Loucy (cell line): ENCODE measurements around the gene FSIP1.

Experiments used
- H2AFZ ChIP-seq: fragments of 200-600 bp; sonication (generic); 2 replicates; pipeline ENCODE4 v1.6.0; 2016; ENCODE audit warnings: antibody characterized with exemption, mild to moderate bottlenecking, low read length, moderate library complexity
- H3F3A ChIP-seq: fragments of 200-600 bp; 2 replicates; pipeline ENCODE4 v1.6.0; 2016; ENCODE audit warnings: antibody characterized with exemption, low read depth, mild to moderate bottlenecking
- H3K27me3 ChIP-seq: fragments of 200-600 bp; sonication (generic); 2 replicates; pipeline ENCODE4 v1.6.1; 2014; ENCODE audit warnings: low read length, mild to moderate bottlenecking; ENCODE audit not compliant: insufficient read depth, poor library complexity, severe bottlenecking
- H3K36me3 ChIP-seq: fragments of 200-600 bp; sonication (generic); 2 replicates; pipeline ENCODE4 v1.6.1; 2016; ENCODE audit warnings: low read length; ENCODE audit not compliant: insufficient read depth
- H3K4me1 ChIP-seq: fragments of 200-600 bp; sonication (generic); 2 replicates; pipeline ENCODE4 v1.5.1; 2014; ENCODE audit warnings: low read length, mild to moderate bottlenecking; ENCODE audit not compliant: insufficient read depth, poor library complexity, severe bottlenecking
- H3K4me2 ChIP-seq: fragments of 200-600 bp; sonication (generic); 2 replicates; pipeline ENCODE4 v1.6.0; 2014; ENCODE audit warnings: antibody characterized with exemption, low read length, low read depth, mild to moderate bottlenecking; ENCODE audit not compliant: poor library complexity, severe bottlenecking
- H3K4me3 ChIP-seq: fragments of 200-600 bp; sonication (generic); 2 replicates; pipeline ENCODE4 v1.5.1; 2014; ENCODE audit warnings: low read length, mild to moderate bottlenecking, mixed read lengths; ENCODE audit not compliant: poor library complexity, severe bottlenecking
- H3K79me2 ChIP-seq: fragments of 200-600 bp; sonication (generic); 2 replicates; pipeline ENCODE4 v1.6.1; 2014; ENCODE audit warnings: low read length; ENCODE audit not compliant: insufficient read depth
- H3K9ac ChIP-seq: fragments of 200-600 bp; sonication (generic); 2 replicates; pipeline ENCODE4 v1.6.0; 2014; ENCODE audit warnings: mild to moderate bottlenecking, low read depth, low read length, moderate library complexity; ENCODE audit not compliant: poor library complexity, severe bottlenecking
- H3K9me2 ChIP-seq: fragments of 200-600 bp; sonication (generic); replicated peaks from 2 replicates; pipeline ENCODE4 v1.6.1; 2016; ENCODE audit warnings: low read depth, low read length, mixed read lengths
- H3K9me3 ChIP-seq: fragments of 200-600 bp; sonication (generic); 2 replicates; pipeline ENCODE4 v1.6.1; 2014; ENCODE audit warnings: mild to moderate bottlenecking, antibody characterized with exemption, low read length, low read depth; ENCODE audit not compliant: insufficient read depth
- H4K20me1 ChIP-seq: fragments of 200-600 bp; sonication (generic); 2 replicates; pipeline ENCODE4 v1.6.0; 2014; ENCODE audit warnings: antibody characterized with exemption, low read length, mild to moderate bottlenecking; ENCODE audit not compliant: insufficient read depth, poor library complexity, severe bottlenecking
- EZH2phosphoT487 ChIP-seq: fragments of 200-600 bp; IDR thresholded peaks from 2 replicates; pipeline ENCODE4 v1.6.1; 2018; ENCODE audit warnings: antibody characterized with exemption, mild to moderate bottlenecking, moderate library complexity, borderline replicate concordance
- TF ChIP-seq, protein P1 (sequence below): fragments of 200-600 bp; sonication (generic); conservative IDR thresholded peaks from 2 replicates; pipeline ENCODE4 v1.5.1; 2014; ENCODE audit warnings: mild to moderate bottlenecking, antibody characterized with exemption, low read length

Gene FSIP1

DNA sequence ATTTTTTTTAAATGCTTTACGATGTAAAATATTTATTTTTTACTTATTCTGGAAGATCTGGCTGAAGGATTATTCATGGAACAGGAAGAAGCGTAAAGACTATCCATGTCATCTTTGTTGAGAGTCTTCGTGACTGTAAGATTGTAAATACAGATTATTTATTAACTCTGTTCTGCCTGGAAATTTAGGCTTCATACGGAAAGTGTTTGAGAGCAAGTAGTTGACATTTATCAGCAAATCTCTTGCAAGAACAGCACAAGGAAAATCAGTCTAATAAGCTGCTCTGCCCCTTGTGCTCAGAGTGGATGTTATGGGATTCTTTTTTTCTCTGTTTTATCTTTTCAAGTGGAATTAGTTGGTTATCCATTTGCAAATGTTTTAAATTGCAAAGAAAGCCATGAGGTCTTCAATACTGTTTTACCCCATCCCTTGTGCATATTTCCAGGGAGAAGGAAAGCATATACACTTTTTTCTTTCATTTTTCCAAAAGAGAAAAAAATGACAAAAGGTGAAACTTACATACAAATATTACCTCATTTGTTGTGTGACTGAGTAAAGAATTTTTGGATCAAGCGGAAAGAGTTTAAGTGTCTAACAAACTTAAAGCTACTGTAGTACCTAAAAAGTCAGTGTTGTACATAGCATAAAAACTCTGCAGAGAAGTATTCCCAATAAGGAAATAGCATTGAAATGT, 186.1 kb downstream of the FSIP1 start:
- Histone ChIP-seq H3K9ac (no peak overlapping the region), H4K20me1 (no peaks in the 10 kb centered on the region), H3K4me1 (no peaks in the 10 kb centered on the region), H3F3A (no peaks in the 10 kb centered on the region), H3K9me2 (no peaks in the 10 kb centered on the region), H3K4me3 (no peak overlapping the region), H3K27me3 (no peaks in the 10 kb centered on the region), H3K9me3 (no peaks in the 10 kb centered on the region), H3K36me3 (no peaks in the 10 kb centered on the region), H3K4me2 (no peak overlapping the region), H2AFZ (no peak overlapping the region), H3K79me2 (no peaks in the 10 kb centered on the region)
- TF ChIP-seq, protein P1, sequence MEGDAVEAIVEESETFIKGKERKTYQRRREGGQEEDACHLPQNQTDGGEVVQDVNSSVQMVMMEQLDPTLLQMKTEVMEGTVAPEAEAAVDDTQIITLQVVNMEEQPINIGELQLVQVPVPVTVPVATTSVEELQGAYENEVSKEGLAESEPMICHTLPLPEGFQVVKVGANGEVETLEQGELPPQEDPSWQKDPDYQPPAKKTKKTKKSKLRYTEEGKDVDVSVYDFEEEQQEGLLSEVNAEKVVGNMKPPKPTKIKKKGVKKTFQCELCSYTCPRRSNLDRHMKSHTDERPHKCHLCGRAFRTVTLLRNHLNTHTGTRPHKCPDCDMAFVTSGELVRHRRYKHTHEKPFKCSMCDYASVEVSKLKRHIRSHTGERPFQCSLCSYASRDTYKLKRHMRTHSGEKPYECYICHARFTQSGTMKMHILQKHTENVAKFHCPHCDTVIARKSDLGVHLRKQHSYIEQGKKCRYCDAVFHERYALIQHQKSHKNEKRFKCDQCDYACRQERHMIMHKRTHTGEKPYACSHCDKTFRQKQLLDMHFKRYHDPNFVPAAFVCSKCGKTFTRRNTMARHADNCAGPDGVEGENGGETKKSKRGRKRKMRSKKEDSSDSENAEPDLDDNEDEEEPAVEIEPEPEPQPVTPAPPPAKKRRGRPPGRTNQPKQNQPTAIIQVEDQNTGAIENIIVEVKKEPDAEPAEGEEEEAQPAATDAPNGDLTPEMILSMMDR, result no peak
- no peak for TF ChIP-seq EZH2phosphoT487

DNA sequence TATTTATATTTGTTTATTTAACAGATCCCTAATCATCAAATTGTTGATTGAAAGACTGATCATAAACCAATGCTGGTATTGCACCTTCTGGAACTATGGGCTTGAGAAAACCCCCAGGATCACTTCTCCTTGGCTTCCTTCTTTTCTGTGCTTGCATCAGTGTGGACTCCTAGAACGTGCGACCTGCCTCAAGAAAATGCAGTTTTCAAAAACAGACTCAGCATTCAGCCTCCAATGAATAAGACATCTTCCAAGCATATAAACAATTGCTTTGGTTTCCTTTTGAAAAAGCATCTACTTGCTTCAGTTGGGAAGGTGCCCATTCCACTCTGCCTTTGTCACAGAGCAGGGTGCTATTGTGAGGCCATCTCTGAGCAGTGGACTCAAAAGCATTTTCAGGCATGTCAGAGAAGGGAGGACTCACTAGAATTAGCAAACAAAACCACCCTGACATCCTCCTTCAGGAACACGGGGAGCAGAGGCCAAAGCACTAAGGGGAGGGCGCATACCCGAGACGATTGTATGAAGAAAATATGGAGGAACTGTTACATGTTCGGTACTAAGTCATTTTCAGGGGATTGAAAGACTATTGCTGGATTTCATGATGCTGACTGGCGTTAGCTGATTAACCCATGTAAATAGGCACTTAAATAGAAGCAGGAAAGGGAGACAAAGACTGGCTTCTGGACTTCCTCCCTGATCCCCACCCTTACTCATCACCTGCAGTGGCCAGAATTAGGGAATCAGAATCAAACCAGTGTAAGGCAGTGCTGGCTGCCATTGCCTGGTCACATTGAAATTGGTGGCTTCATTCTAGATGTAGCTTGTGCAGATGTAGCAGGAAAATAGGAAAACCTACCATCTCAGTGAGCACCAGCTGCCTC, 187.1 kb downstream of the FSIP1 start:
- no peaks in the 10 kb centered on the region for H3F3A ChIP-seq
- H3K9ac ChIP-seq, result no peak overlapping the region
- no peaks in the 10 kb centered on the region for H3K9me3 ChIP-seq
- TF ChIP-seq, protein P1, result no peak
- TF ChIP-seq EZH2phosphoT487, result no peak
- no peaks in the 10 kb centered on the region for H3K9me2 ChIP-seq
- no peak overlapping the region for H2AFZ ChIP-seq
- H3K4me1 ChIP-seq, result no peaks in the 10 kb centered on the region
- no peak overlapping the region for H3K4me2 ChIP-seq
- H3K79me2 ChIP-seq, result no peaks in the 10 kb centered on the region
- H3K36me3 ChIP-seq, result no peaks in the 10 kb centered on the region
- no peak overlapping the region for H3K4me3 ChIP-seq
- no peaks in the 10 kb centered on the region for H4K20me1 ChIP-seq
- no peaks in the 10 kb centered on the region for H3K27me3 ChIP-seq

DNA sequence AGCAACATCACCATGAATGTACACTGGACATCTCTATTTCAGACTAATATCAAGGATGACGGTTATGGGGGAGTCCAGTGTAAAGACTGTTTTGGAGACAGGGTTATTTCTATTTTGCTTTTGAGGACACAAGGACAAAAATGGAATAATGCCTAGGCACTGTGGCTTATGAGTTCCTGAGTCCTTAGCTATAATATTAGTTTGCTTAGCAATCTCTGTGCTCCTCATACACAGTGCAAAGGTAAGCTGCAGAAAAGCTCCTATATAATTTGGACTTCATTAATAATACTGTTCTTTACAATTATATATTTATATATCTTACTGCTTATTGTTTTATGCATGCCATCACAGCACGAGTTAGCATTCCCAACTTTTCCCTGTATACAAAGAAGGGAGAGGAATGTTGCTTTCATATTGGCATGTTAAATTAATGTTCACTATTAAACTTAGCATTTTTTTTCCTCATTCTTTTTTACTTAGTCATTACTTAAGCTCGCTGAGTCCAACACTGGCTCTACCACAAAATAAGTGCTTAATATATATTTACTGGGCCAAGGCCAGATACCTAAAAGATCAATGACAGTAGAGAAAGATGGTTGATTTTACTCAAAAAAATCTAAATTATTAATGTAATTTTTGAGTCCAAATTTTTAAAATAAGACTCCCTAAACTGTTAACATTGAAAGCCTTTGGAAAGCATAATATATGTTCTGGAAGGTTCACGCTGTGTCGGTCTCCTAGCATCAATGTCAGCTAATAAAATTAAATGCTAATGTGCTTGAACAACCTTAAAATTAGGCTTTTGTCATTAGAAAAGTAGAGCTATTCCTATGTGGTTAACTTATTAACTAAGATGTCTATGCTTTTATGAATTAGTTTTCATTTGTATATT, 187.9 kb downstream of the FSIP1 start:
- Histone ChIP-seq H4K20me1 (no peaks in the 10 kb centered on the region), H3K9ac (no peak overlapping the region), H3K4me1 (no peaks in the 10 kb centered on the region), H3K79me2 (no peaks in the 10 kb centered on the region), H3F3A (no peaks in the 10 kb centered on the region), H3K36me3 (no peaks in the 10 kb centered on the region), H3K4me2 (no peak overlapping the region), H3K27me3 (no peaks in the 10 kb centered on the region), H3K9me2 (no peaks in the 10 kb centered on the region), H3K4me3 (no peak overlapping the region), H2AFZ (no peak overlapping the region), H3K9me3 (no peaks in the 10 kb centered on the region)
- TF ChIP-seq EZH2phosphoT487, result no peak
- TF ChIP-seq, protein P1, result no peak
